HCT116 (cell line): ENCODE data around the gene GALNT14. TPM values are rescaled to one million over a fixed set of nuclear protein-coding genes. Genes with fewer than 3 reads are reported as not detected.

Source experiments
- ATAC-seq: fragments of 200-7000 bp; cut with Tn5 transposase; 2 replicates; pipeline ENCODE4 v1.9.1; 2020; ENCODE audit warnings: mild to moderate bottlenecking, moderate library complexity
- BruUV-seq: library from RNA; stranded (reverse); fragments of 400-500 nt; replicated peaks from 2 replicates; lab custom pipeline; 2021; lab: Mats Ljungman, UMichigan
- CTCF ChIA-PET: fragments of 300-600 bp; sonication (Branson Sonifier 250); formaldehyde crosslinking; loops from one replicate; lab custom pipeline; 2021; ENCODE audit warnings: antibody characterized with exemption; lab: Charles Lee
- POLR2A ChIA-PET: fragments of 300-600, 350-600 bp; sonication (Branson Sonifier 250); formaldehyde crosslinking; loops from one replicate; lab custom pipeline; 2021; ENCODE audit warnings: antibody characterized with exemption; lab: Charles Lee
- RAD21 ChIA-PET, 2 experiments: fragments of 300-600 bp; sonication (Branson Sonifier 250); formaldehyde crosslinking; loops; one replicate each; lab custom pipeline; 2023; ENCODE audit warnings: low total read pairs in 2 of 2; ENCODE audit not compliant: uncharacterized antibody in 2 of 2, unreplicated experiment in 2 of 2, low non-redundant PET in 1 of 2; lab: Charles Lee
- DNase-seq: peaks from one replicate; pipeline ENCODE4 v3.0.0-alpha.2; 2010; ENCODE audit warnings: low read depth, low spot score
- H2AFZ ChIP-seq: fragments of 200-600 bp; shearing (Covaris generic), sonication (generic); 2 replicates; pipeline ENCODE4 v1.6.1; 2017; ENCODE audit warnings: low read depth, mixed run types, mixed read lengths, antibody characterized with exemption, low read length; ENCODE audit not compliant: poor library complexity, severe bottlenecking
- H3K27ac ChIP-seq: 2 replicates; pipeline ENCODE4 v1.5.1; 2012; ENCODE audit warnings: low read depth, low read length
- H3K27me3 ChIP-seq: fragments of 200-600 bp; sonication (generic); 2 replicates; pipeline ENCODE4 v1.6.1; 2016; ENCODE audit warnings: mixed run types, low read length, mixed read lengths; ENCODE audit not compliant: insufficient read depth
- H3K36me3 ChIP-seq, 2 experiments: fragments of 200-500 bp in 1 of 2; fragments of 200-600 bp in 1 of 2; sonication (Bioruptor generic) in 1 of 2; sonication (generic) in 1 of 2; 2 replicates each; pipeline versions ENCODE4 v1.5.1 to v1.6.1; 2014 to 2016; ENCODE audit warnings: low read length in 2 of 2, inconsistent platforms in 1 of 2, mixed read lengths in 1 of 2, mixed run types in 1 of 2; ENCODE audit not compliant: insufficient read depth in 2 of 2, control insufficient read depth in 1 of 2
- H3K4me1 ChIP-seq, 2 experiments: fragments of 200-600 bp in 1 of 2; sonication (generic) in 1 of 2; 2 replicates each; pipeline versions ENCODE4 v1.5.1 to v1.6.1; 2012 to 2017; ENCODE audit warnings: low read length in 2 of 2, inconsistent platforms in 1 of 2, mild to moderate bottlenecking in 1 of 2, mixed read lengths in 1 of 2, mixed run types in 1 of 2, moderate library complexity in 1 of 2; ENCODE audit not compliant: insufficient read depth in 2 of 2, control insufficient read depth in 1 of 2
- H3K4me2 ChIP-seq: fragments of 200-600 bp; sonication (generic); 2 replicates; pipeline ENCODE4 v1.6.1; 2017; ENCODE audit warnings: mixed run types, low read length, mixed read lengths
- H3K4me3 ChIP-seq, 2 experiments: fragments of 200-600 bp in 1 of 2; sonication (generic) in 1 of 2; replicated peaks in 1 of 2; 2 replicates each; pipeline ENCODE4 v1.5.1; 2011 to 2016; ENCODE audit warnings: low read length in 2 of 2, control low read depth in 1 of 2, low read depth in 1 of 2, mild to moderate bottlenecking in 1 of 2, mixed read lengths in 1 of 2, mixed run types in 1 of 2
- H3K79me2 ChIP-seq: fragments of 200-600 bp; sonication (generic); 2 replicates; pipeline ENCODE4 v1.6.1; 2017; ENCODE audit warnings: mild to moderate bottlenecking, mixed run types, low read length, moderate library complexity, mixed read lengths; ENCODE audit not compliant: insufficient read depth
- H3K9ac ChIP-seq: fragments of 200-600 bp; sonication (generic); 2 replicates; pipeline ENCODE4 v1.6.1; 2016; ENCODE audit warnings: low read length, mixed read lengths
- H3K9me2 ChIP-seq: fragments of 200-600 bp; sonication (generic), shearing (Covaris generic); 2 replicates; pipeline ENCODE4 v1.6.1; 2017; ENCODE audit warnings: mixed run types, mild to moderate bottlenecking, moderate library complexity; ENCODE audit not compliant: insufficient read depth
- H3K9me3 ChIP-seq, 2 experiments: fragments of 200-500 bp in 1 of 2; fragments of 200-600 bp in 1 of 2; sonication (Bioruptor generic) in 1 of 2; sonication (generic) in 1 of 2; 2 replicates each; pipeline ENCODE4 v1.6.1; 2014 to 2017; ENCODE audit warnings: low read length in 2 of 2, mixed read lengths in 2 of 2, inconsistent platforms in 1 of 2, low read depth in 1 of 2, mild to moderate bottlenecking in 1 of 2, mixed run types in 1 of 2, moderate library complexity in 1 of 2; ENCODE audit not compliant: control insufficient read depth in 1 of 2, insufficient read depth in 1 of 2
- H4K20me1 ChIP-seq: fragments of 200-600 bp; sonication (generic), shearing (Covaris generic); 2 replicates; pipeline ENCODE4 v1.6.1; 2017; ENCODE audit warnings: mixed run types, mild to moderate bottlenecking, moderate library complexity; ENCODE audit not compliant: insufficient read depth
- ATF3 ChIP-seq: IDR thresholded peaks from 2 replicates; pipeline ENCODE4 v1.6.1; 2012
- CEBPB ChIP-seq: IDR thresholded peaks from 2 replicates; pipeline ENCODE4 v1.6.1; 2012; ENCODE audit warnings: low read depth
- EZH2 ChIP-seq: fragments of 200-600 bp; sonication (generic); IDR thresholded peaks from 2 replicates; pipeline ENCODE4 v1.6.1; 2017; ENCODE audit warnings: antibody characterized with exemption, mixed run types
- REST ChIP-seq: IDR thresholded peaks from 2 replicates; pipeline ENCODE4 v1.6.1; 2012; ENCODE audit warnings: low read depth
- SIN3A ChIP-seq: IDR thresholded peaks from 2 replicates; pipeline ENCODE4 v1.6.1; 2012; ENCODE audit warnings: low read depth
- SRF ChIP-seq: IDR thresholded peaks from 2 replicates; pipeline ENCODE4 v1.6.1; 2012; ENCODE audit warnings: low read depth
- TCF7L2 ChIP-seq: IDR thresholded peaks from 2 replicates; pipeline ENCODE4 v1.7.0; 2011; ENCODE audit warnings: borderline replicate concordance, inconsistent platforms; ENCODE audit not compliant: insufficient read depth, insufficient read length; ENCODE audit errors: extremely low read depth
- intact Hi-C: fragments of 100-400 bp; cut with micrococcal nuclease; formaldehyde crosslinking; loops from 2 replicates; pipeline ENCODE4 v1.10.0; 2022
- total RNA-seq: library from RNA; stranded (reverse); gene quantifications from one replicate; pipeline ENCODE4 v1.2.1, GENCODE V29; 2021; ENCODE audit not compliant: unreplicated experiment

GALNT14 gene
- total RNA-seq, 1 experiment from 2014 or later = 11.2 TPM

DNA sequence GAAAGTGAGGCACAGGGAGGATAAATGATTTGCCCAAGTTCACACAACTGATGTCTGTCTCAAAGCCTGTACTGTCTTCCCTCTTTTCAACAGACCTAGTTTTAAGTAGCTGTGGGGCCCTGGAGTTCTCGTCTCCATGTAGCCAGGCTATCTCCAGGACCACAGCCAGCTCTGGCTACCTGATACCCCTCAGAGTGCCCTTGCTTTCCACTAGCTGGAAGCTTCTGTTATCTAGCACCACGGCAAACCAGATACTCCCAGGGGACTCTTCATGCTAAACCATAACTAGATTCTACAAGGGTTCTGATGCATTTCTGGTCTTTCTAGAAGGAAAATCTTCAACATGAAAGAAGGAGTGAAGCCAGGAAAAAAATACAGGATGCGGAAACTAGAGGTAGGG, 137.3 kb downstream of the GALNT14 start:
- DNase-seq (no peak), ATAC-seq (no peak)
- ChIA-PET POLR2A (no interaction called here), CTCF (no interaction called here), RAD21 (no interaction called here)
- Histone ChIP-seq H3K4me3 (no peak overlapping the region), H3K9me2 (no peaks in the 10 kb centered on the region), H3K36me3 (no peaks in the 10 kb centered on the region), H3K9ac (no peak overlapping the region), H3K4me2 (no peak overlapping the region), H3K4me1 (no peaks in the 10 kb centered on the region), H3K9me3 (no peaks in the 10 kb centered on the region), H3K79me2 (no peaks in the 10 kb centered on the region), H4K20me1 (no peaks in the 10 kb centered on the region), H3K27ac (no peak overlapping the region), H3K27me3 (peaks cover 6% of the 10 kb centered on the region), H2AFZ (no peak overlapping the region)
- no TSS peak for BruUV-seq
- intact Hi-C loops = no loop called here
- no peak for TF ChIP-seq REST
- no peak for TF ChIP-seq CEBPB
- no peak for TF ChIP-seq SRF
- TF ChIP-seq ATF3 = no peak
- TF ChIP-seq SIN3A = no peak
- TF ChIP-seq TCF7L2 = no peak
- no peak for TF ChIP-seq EZH2
